Smooth muscle cell (in vitro differentiated cells): ENCODE measurements around the gene GALNT8. TPM values are rescaled to one million over a fixed set of nuclear protein-coding genes. Genes with fewer than 3 reads are reported as not detected.

Experiments used
- DNase-seq: peaks from one replicate; lab custom pipeline; 2025; ENCODE audit not compliant: unreplicated experiment; lab: John Stamatoyannopoulos, UW
- H2AFZ ChIP-seq: fragments of 200-600 bp; sonication (generic); 2 replicates; pipeline ENCODE4 v1.6.0; 2016; ENCODE audit warnings: antibody characterized with exemption, low read depth, mild to moderate bottlenecking
- H3F3A ChIP-seq: fragments of 200-600 bp; sonication (generic); 2 replicates; pipeline ENCODE4 v1.6.0; 2017; ENCODE audit warnings: antibody characterized with exemption, low read depth
- H3K27ac ChIP-seq: fragments of 200-600 bp; sonication (generic); 2 replicates; pipeline ENCODE4 v1.5.1; 2016; ENCODE audit warnings: low read depth, mild to moderate bottlenecking
- H3K27me3 ChIP-seq: fragments of 200-600 bp; sonication (generic); 2 replicates; pipeline ENCODE4 v1.6.1; 2016; ENCODE audit warnings: low read depth, mild to moderate bottlenecking
- H3K36me3 ChIP-seq: fragments of 200-600 bp; sonication (generic); 2 replicates; pipeline ENCODE4 v1.5.1; 2016; ENCODE audit warnings: low read depth
- H3K4me1 ChIP-seq: fragments of 200-600 bp; sonication (generic); 2 replicates; pipeline ENCODE4 v1.5.1; 2016; ENCODE audit warnings: low read depth
- H3K4me2 ChIP-seq: fragments of 200-600 bp; sonication (generic); 2 replicates; pipeline ENCODE4 v1.6.0; 2016; ENCODE audit warnings: mild to moderate bottlenecking
- H3K4me3 ChIP-seq: fragments of 200-600 bp; sonication (generic); 2 replicates; pipeline ENCODE4 v1.5.1; 2016; ENCODE audit warnings: mild to moderate bottlenecking
- H3K79me2 ChIP-seq: fragments of 200-600 bp; sonication (generic); 2 replicates; pipeline ENCODE4 v1.6.0; 2016; ENCODE audit warnings: low read depth, mild to moderate bottlenecking
- H3K9ac ChIP-seq: fragments of 200-600 bp; sonication (generic); 2 replicates; pipeline ENCODE4 v1.6.0; 2016; ENCODE audit warnings: low read depth
- H3K9me3 ChIP-seq: fragments of 200-600 bp; sonication (generic); replicated peaks from 2 replicates; pipeline ENCODE4 v1.5.1; 2016; ENCODE audit warnings: low read depth
- H4K20me1 ChIP-seq: fragments of 200-600 bp; sonication (generic); 2 replicates; pipeline ENCODE4 v1.6.0; 2016; ENCODE audit warnings: low read depth
- WGBS: methylation state at CpG from one replicate; pipeline ENCODE4 v1.1.7; 2016; ENCODE audit warnings: low lambda C conversion rate; 5-methylcytosine and 5-hydroxymethylcytosine counted together
- polyA plus RNA-seq: library from polyadenylated mRNA; unstranded; fragments of >200 nt; fragmentation: Nextera tagmentation; extraction: Ambion mirVana; gene quantifications from 2 replicates; pipeline ENCODE4 v1.2.1, GENCODE V29; 2016
- total RNA-seq: library from RNA; depleted of rRNA; stranded (reverse); fragments of >200 nt; gene quantifications from 2 replicates; pipeline ENCODE4 v1.2.3, GENCODE V29; 2014
- TF ChIP-seq, protein P1 (sequence below): fragments of 200-600 bp; sonication (generic); IDR thresholded peaks from 2 replicates; pipeline ENCODE4 v1.5.1; 2017; ENCODE audit warnings: borderline replicate concordance, mild to moderate bottlenecking, antibody characterized with exemption; ENCODE audit not compliant: insufficient read depth, poor library complexity, severe bottlenecking

GALNT8 gene
- total and polyA plus RNA-seq, 2 experiments from 2014 or later = 2.7 to 4.1 TPM

DNA sequence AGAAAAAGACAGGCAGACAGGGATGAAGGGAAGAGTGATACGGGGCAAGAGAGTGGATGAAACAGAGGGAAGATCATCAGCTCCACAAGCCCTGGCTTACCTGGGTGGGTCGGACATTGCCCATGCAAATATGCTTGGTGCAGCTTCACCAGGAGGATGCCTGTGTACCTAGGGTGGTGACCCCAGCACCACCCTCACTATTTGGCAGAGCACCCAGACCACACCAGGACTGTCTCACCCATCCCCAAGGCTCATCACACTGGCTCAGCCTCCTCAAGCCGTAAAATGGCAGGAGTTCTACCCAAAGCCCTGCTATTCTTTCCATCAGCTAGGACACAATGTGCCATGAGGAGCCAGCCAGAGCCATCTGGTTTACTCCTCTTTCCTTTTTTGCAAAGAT is 3.0 kb downstream of the GALNT8 start:
- no peaks in the 10 kb centered on the region for H3F3A ChIP-seq
- no peak overlapping the region for H3K27ac ChIP-seq
- H3K4me1 ChIP-seq = peaks cover 6% of the 10 kb centered on the region
- no peak overlapping the region for H3K9ac ChIP-seq
- TF ChIP-seq, protein P1, sequence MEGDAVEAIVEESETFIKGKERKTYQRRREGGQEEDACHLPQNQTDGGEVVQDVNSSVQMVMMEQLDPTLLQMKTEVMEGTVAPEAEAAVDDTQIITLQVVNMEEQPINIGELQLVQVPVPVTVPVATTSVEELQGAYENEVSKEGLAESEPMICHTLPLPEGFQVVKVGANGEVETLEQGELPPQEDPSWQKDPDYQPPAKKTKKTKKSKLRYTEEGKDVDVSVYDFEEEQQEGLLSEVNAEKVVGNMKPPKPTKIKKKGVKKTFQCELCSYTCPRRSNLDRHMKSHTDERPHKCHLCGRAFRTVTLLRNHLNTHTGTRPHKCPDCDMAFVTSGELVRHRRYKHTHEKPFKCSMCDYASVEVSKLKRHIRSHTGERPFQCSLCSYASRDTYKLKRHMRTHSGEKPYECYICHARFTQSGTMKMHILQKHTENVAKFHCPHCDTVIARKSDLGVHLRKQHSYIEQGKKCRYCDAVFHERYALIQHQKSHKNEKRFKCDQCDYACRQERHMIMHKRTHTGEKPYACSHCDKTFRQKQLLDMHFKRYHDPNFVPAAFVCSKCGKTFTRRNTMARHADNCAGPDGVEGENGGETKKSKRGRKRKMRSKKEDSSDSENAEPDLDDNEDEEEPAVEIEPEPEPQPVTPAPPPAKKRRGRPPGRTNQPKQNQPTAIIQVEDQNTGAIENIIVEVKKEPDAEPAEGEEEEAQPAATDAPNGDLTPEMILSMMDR = no peak
- H4K20me1 ChIP-seq = no peaks in the 10 kb centered on the region
- no peaks in the 10 kb centered on the region for H3K9me3 ChIP-seq
- no peak overlapping the region for H3K4me2 ChIP-seq
- no peak overlapping the region for H2AFZ ChIP-seq
- 97% methylated on average over 3 of the region's 3 CpGs for WGBS
- no peaks in the 10 kb centered on the region for H3K36me3 ChIP-seq
- H3K79me2 ChIP-seq = no peaks in the 10 kb centered on the region
- peaks cover 33% of the 10 kb centered on the region for H3K27me3 ChIP-seq
- H3K4me3 ChIP-seq = no peak overlapping the region
- DNase-seq = no peak

DNA sequence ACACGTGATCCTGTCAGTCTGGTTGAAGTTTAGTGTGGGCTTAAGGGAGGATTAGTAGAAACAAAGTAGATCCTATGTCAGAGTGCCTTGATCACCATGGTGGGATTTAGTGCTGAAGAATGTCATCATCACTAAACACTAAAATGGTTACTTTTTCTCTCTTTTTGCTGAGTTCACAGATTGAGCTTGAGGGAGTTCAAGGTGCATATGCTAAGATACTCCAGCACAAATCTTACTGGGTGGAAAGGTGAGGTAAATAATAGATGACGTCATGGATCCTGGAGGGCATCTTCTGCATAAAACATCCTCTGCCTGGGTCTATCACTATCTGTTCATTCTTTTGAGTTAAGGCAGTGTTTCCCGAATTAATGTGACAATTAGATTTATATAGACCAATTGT is 4.9 kb downstream of the GALNT8 start:
- H3K4me2 ChIP-seq = no peak overlapping the region
- no peak overlapping the region for H3K9ac ChIP-seq
- no peaks in the 10 kb centered on the region for H4K20me1 ChIP-seq
- H3K4me3 ChIP-seq = no peak overlapping the region
- no peak overlapping the region for H3K27ac ChIP-seq
- no peaks in the 10 kb centered on the region for H3K36me3 ChIP-seq
- TF ChIP-seq, protein P1 = no peak
- H3K4me1 ChIP-seq = peaks cover 6% of the 10 kb centered on the region
- 69% methylated on average over 3 of the region's 3 CpGs for WGBS
- no peaks in the 10 kb centered on the region for H3F3A ChIP-seq
- H3K79me2 ChIP-seq = no peaks in the 10 kb centered on the region
- peaks cover 28% of the 10 kb centered on the region for H3K27me3 ChIP-seq
- H2AFZ ChIP-seq = no peak overlapping the region
- no peak for DNase-seq
- no peaks in the 10 kb centered on the region for H3K9me3 ChIP-seq

DNA sequence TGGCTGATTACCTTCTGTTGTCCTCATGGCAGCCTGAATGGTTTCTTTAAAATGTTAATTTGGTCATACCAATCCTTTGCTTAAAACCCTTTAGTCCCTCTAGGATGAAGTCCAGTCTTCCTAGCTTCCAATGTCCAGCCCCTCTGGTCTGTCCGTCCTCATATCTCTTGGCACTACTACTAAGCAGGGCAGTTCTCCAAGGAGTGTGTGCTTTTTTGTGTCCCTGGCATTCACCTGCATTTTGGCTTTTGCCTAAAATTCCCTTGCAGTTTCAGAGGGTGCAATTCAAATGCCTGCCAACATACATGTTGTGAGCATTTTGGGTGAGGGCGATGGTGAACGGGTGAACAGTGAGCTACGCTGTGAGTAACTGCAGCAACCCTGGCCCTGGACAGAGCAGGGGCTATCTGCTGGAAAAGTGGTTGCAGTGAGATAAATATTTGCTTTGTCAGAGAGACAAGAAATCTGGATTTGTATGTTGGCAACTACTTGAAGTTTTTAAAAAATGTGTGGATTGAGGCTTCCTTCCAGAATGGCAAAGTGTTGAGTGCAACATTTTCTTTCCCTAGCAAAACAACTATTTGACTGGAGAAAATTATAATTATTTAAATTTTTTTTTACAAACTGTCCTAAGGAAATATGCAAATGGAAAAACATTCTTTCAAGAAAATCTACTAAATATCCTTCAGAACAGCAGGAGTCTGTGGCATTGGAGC is 14.6 kb downstream of the GALNT8 start:
- Histone ChIP-seq H3K4me2 (no peak overlapping the region), H3K27ac (no peak overlapping the region)
- no peak for DNase-seq

More for the DNA sequence above, 14.6 kb downstream of the GALNT8 start:
- H3K4me1 ChIP-seq = no peaks in the 10 kb centered on the region
- no peaks in the 10 kb centered on the region for H3K9me3 ChIP-seq
- TF ChIP-seq, protein P1 = no peak
- no peaks in the 10 kb centered on the region for H3K36me3 ChIP-seq
- no peaks in the 10 kb centered on the region for H4K20me1 ChIP-seq
- H3F3A ChIP-seq = no peaks in the 10 kb centered on the region
- H3K79me2 ChIP-seq = no peaks in the 10 kb centered on the region
- WGBS = 89% methylated on average over 4 of the region's 4 CpGs
- no peaks in the 10 kb centered on the region for H3K27me3 ChIP-seq
- no peak overlapping the region for H3K9ac ChIP-seq
- H2AFZ ChIP-seq = no peak overlapping the region
- H3K4me3 ChIP-seq = no peak overlapping the region
